HL-60/S4 treated with retinoic acid at 250 ng/mL for 4 days and 3 days (cell line): Measurements from ENCODE around the gene IFRD2.

Experiments
- in situ Hi-C: fragments of 300-500 bp; cut with MboI; formaldehyde crosslinking; loops from 2 replicates; pipeline ENCODE4 v1.7.0; 2022; ENCODE audit warnings: low sequenced_read_pairs

Gene IFRD2, protein sequence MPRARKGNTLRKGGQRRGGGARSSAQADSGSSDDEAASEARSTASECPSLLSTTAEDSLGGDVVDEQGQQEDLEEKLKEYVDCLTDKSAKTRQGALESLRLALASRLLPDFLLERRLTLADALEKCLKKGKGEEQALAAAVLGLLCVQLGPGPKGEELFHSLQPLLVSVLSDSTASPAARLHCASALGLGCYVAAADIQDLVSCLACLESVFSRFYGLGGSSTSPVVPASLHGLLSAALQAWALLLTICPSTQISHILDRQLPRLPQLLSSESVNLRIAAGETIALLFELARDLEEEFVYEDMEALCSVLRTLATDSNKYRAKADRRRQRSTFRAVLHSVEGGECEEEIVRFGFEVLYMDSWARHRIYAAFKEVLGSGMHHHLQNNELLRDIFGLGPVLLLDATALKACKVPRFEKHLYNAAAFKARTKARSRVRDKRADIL

DNA sequence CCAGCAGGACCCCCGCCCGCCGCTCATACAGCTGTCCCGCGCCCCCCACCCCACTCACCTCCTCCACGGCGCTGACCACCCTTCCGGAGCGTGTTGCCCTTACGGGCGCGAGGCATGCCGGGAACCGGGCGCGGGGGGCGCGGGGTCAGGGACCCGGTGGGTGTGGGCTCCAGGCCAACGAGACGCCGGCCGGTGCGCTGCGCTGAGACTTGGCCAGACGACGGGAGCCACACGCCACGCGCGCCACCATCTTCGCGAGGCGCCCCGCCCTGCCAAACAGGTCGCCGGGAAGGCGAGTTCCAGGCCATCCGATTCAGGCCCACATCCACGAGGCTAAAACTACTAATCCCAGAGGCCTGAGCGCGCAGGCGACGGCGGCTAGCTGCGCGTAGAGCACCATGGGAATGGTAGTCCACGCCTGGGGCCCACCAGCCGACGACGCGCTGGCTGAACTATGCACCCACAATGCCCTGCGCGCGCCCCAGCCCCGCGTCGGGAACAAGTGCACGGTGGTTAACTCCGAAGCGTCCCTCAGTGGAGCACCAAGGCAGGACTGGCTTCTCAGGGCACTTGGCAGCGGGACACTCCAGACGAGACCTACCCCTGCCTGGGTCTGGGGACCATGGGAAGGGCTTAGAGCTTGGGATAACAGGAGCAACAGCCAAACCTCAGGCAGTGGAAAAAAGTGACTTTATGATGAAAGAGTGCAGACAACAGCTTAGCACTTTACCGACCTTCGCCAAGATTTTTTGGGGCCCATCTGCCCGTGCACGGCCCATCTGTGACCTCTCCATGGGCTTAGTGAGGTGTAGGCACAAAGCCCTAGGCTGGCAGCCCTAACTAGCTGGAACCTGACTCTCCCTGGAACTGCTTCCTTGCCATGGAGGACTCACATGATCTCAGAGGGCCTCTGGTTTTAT is at the start of gene IFRD2:
IFRD2 (minus strand) TSS at position 271 of the 920 bp plus-strand sequence; CDS start at position 116, 155 bp downstream.
- in situ Hi-C loops = no loop called here

DNA sequence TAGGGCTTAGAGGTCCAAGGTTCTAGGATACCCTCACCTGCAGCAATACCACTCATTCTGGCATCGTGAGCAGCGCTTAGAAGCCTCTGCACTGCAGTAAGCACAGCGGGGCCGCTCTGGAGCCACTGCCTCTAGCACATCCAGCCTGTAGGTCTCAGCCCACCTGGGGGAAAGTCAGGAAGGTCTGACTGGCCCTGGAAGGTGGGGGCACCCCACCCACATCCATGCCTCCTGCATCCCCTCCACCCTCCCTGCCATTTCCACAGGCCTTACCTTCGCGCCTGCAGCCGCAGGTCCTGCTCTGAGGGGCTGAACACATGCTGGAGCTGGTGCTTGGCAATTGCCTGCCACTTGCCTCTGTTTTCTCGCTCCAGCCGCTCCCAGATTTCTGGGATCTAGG is 49.3 kb upstream of the IFRD2 start:
- in situ Hi-C loops = no loop called here

DNA sequence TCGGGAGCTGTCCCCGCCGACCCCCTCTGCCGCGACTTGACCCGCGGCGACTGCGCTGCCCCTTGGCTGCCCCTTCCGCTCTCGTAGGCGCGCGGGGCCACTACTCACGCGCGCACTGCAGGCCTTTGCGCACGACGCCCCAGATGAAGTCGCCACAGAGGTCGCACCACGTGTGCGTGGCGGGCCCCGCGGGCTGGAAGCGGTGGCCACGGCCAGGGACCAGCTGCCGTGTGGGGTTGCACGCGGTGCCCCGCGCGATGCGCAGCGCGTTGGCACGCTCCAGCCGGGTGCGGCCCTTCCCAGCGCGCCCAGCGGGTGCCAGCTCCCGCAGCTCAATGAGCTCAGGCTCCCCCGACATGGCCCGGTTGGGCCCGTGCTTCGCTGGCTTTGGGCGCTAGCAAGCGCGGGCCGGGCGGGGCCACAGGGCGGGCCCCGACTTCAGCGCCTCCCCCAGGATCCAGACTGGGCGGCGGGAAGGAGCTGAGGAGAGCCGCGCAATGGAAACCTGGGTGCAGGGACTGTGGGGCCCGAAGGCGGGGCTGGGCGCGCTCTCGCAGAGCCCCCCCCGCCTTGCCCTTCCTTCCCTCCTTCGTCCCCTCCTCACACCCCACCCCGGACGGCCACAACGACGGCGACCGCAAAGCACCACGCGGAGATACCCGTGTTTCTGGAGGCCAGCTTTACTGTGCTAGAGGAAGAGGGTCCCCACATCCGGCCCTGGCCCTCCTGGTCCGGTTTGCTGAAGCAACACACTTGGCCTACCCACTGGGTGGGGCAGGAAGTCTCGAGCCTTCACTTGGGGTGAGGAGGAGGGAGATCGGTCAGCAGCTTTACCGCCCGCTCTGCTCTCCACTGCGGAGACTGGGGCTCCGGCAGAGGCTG is 48.5 kb upstream of the IFRD2 start, which contains the start of gene RASSF1:
RASSF1 (minus strand) TSS at position 389 of the 882 bp plus-strand sequence; CDS start at position 358, 31 bp downstream.
- in situ Hi-C loops = no loop called here

DNA sequence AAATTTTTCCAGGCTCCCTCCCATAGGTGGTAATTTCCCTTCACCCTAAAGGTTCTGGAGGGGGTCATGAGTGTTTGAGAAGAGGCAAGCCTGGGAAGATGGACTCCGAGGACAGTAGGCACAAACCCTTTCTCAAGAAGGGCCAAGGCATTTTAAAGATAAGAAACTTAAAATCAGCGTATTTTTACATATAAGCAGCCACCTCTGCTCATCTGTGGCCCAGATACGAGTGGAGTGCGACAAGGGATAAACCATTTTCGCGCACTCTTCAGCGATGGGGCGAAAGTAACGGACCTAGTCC is 47.9 kb upstream of the IFRD2 start:
- in situ Hi-C loops = no loop called here

DNA sequence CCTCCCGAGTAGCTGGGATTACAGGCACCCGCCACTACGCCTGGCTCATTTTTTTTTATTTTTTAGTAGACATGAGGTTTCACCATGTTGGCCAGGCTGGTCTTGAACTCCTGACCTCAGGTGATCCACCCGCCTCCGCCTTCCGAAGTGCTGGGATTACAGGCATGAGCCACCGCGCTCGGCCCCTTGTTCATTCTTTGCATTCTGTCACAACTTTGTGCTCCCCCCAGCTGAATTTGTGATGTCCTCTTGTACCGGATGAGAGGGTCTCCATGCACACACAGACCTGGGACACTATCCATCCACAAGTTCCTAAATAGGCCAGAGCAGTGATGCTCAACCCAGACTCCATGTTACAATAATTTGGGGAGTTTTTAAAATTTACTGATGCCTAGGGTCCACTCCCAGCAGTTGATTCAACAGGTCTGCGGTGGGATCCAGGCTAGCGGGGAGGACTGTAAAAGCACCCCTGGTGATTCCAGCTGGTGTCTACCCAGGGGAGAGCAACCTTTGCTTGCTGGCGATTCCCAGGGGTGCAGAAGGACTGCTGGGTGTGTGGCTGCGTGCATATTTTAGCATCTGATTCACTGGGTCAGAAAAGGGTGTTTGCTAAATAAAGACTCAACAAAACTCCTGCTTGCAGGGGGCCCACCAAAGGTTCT is 47.4 kb upstream of the IFRD2 start:
- in situ Hi-C loops = no loop called here

DNA sequence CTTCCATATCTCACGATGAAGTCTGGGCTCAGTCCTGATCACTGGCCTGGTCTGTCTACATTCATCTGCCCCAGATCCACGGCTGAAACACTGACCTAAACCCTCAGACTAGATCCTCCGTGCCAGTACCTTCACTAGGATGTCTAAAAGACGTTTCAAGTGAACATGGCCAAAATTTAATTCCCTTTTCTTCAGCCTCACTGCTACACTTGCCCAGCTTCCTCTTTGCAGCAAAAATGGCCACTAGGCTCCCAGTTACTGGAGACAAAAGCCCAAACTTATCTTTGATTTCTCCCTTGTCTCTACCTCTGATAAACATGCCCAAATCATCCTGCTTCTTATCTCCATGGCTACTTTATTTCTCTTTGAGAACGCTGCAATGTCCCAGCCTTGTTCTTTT is 46.7 kb upstream of the IFRD2 start:
- in situ Hi-C loops = no loop called here

DNA sequence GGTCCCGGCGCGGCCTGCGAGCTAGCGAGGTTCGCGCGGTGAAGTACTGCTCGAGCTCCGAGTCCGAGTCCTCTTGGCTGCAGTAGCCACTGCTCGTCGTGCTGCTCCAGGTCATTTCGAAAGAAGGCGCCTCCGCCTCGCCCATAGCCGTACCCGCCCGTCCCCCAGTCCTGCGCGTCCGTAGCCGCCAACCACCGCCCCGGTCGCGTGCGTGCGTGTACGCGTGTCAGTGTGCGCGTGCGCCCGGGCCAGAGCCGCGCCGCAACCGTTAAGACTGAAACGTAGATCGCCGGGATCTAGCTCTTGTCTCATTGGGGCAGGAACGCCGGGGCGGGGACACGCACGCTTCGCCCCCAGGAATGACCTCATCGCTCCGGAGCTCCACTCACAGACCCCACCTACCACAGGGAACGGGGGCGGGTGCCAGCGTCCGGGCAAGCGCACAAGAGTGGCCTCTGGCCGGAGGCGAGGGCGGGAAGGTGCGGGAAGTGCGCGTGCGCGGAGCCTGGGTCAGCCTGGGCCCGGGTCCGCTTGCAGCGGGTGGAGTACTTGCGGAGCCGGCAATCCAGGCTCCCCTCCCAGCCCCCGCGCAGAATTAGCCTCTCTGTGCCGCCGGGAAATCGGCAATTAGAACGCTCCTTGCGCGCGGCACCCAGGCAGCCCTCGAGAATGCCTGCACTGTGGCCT is 45.1 kb upstream of the IFRD2 start:
- in situ Hi-C loops = no loop called here

DNA sequence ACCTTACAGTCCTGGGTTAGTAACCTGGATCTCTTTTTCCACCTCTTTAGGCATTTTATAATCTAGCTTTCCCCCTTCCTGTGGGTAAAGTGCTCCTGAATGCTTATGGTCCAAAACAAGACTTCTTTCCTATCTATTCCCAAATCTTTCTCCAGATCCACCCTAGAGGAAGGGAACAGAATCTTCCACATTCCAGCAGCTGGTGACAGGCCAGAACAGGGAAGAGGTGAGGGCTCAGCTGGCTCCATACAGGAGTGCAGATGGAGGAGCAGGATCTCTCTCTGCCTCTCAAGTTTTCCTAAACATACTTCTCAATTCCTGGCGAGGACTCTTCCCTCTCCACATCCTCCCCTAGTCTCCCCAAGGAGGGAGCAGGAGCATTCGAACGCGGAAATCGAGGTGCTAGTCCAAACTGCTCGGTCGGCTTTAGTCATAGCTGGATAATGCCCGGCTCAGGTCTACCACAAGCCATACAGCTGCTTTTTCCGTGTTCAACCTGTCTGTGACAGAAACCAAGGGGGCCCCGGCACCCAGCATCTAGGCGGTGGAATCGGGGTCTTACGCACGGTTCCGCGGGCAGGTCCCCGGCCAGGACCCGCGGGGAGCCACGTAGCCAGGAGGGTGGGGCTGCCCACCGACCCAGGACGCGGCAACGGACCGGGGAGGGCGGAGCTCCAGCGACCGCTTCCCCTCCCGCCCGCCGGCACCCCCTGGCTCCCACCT is 44.4 kb upstream of the IFRD2 start:
- in situ Hi-C loops = no loop called here

DNA sequence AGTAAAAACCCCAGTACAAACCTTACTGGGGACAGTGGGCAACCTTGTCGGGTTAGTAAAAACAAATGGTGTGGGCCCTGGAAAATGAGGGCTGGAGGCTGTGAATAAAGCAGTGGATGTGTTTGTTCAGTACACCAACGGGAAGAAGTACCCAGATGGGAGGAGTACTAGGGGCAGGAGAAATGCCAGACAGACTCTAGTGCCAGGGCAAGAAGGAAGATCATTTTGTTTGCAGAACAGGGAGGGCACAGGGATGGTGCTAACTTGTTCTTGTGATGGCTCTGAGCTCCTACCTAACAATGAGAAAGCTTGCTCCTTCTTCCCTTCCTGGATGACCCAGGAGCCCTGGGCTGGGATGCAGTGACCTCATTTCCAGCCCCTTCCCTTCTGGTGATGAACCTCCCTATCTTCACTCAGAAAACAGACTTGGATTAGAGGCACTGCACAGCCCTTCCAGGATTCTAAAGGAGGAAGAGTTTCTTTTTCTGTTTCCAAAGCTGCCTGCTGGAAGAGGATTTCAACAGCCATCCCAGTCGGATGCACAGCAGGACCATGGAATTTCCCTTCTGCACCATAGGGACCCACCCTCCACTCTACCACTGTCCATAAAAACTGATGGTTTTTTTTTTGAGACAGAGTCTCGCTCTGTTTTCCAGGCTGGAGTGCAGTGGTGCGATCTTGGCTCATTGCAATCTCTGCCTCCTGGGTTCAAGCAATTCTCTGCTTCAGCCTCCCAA is 42.3 kb upstream of the IFRD2 start:
- in situ Hi-C loops = no loop called here

DNA sequence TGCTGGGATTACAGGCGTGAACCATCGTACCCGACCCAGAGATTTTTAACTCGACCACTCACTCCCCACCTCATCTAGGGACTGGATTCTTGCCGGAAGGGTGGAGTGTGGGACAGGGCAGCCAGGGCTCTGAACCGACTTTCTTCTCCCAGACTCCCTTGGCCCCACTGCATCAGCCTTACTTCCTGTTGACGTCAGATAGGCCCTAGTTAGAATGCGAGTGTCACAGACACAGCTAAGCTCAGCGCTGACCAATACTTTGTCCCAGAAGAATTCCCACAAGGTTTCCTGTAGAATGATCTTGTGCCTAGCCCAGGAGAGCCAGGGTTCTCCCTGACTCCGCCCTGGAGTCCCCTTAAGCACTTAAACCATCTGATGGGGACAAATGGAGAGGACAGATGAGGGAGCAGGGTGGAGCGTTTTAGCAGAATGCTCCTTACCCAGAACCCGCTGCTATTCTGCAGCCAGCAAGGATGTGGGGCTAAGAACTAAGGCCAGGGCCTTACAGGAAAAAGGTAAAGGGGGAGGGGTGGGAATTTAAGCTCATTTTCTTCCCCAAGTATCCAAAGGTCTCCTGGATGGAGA is 41.6 kb upstream of the IFRD2 start:
- in situ Hi-C loops = no loop called here

DNA sequence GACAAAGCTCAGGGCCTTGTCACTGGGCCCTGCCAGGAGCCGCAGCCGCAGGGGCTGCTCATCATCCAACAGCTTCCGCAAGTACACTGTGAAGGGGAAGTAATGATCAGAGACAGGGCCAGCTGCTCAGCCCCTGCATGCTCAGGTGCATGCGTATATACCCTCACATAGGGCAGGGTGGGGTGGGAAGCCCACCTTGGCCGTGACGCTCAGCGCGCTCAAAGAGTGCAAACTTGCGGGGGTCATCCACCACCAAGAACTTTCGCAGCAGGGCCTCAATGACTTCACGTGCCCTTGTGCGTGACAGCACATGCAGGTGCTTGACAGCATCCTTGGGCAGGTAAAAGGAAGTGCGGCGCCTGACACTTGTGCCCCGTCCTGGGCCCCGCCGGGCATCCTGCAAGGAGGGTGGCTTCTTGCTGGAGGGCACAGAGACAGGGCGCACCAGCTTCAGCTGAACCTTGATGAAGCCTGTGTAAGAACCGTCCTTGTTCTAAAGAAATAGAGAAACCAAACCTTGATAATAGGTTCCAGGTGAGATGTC is 39.2 kb upstream of the IFRD2 start:
- in situ Hi-C loops = no loop called here

DNA sequence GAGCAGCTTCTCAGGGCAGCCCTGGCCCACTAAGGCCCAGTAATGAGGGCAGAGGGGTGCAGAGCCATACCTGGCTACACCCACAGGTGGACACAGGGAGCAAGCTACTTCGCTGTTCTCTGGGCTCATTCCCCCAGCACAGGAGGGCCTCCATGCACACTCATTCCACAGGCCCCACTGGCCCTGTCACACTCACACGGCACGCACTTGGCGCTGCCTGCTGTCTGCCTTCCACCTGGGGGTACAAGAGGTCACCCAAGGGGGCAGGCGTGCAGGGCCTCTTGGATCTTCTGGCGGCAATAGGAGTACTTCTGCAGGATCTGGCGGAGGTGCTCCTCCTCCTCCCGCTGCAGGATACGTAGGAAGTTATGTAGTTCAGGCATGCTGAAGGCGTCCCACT is 38.1 kb upstream of the IFRD2 start:
- in situ Hi-C loops = no loop called here

DNA sequence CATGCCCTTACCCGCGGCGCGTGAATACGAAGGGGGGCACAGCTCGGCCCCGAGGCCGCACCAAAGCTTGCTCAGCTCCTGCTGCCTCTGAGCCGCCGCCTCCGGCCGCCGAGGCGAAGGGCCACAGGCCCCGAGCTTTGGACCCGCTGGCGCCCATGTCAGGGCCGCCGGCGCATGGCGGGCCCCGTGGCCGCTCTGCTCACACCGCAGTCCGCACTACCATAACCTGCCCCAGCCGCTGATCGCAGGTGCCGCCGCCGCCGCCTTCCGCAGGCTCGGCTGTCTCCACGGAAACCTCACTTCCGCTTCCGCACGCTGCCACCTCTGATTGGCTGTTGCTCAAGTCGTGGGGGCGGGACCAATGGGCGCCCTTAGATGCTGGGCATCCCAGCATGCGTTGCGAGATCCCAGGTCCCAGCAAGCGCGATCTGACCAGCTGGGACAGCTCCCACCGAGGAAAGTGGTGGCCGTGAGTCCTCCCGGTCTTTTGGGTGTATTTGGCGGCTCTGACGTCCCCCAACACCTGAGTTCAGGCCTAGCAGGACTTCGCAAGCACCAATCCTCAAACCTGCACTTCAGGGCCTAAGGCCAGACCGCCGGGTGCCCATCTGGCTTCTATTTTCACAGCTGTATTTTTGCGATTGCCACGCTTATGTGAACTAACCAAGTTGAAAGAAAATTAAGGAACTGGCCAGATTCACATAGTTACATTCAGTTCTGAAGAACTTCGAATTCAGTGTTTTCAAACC is 35.9 kb upstream of the IFRD2 start, which contains the start of gene TUSC2:
TUSC2 (minus strand) TSS at position 281 of the 749 bp plus-strand sequence; CDS start at position 157, 124 bp downstream.
- in situ Hi-C loops = no loop called here

DNA sequence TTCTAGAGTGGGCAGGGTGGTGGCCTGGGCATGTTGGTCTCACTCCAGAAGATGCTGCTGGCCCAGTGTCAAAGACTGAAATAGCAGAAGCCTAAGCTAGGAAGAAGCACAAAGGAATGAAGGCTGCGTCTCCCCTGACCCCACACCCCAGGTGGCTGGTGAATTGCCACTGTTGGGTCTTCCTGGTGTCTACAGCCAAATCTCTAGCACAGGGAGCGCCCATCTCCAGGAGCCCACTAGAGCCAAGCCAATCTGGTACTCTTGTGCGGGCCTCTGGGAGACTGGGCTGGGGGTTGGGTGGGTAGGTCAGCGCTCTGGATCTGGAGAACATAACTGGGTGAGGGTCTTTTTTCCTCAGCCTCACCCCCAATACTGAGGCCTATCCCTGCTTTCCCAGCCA is 34.9 kb upstream of the IFRD2 start:
- in situ Hi-C loops = no loop called here

DNA sequence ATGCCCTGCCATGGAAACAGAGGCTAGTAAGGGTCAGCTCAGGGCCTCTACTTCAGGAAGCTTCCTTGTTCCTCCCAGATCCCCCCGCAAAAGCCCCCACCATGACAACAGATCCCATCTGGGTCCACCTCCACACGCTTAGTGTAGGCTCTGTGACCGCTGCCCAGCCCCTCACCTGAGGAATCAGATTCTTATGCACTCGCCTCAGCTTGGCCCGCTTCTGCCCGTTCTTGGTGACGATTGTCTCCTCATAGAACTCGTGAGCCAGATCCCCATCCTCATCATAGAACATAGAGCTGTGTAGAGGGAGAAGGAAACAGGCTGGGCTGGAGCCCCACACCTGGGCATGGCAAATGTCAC is 33.9 kb upstream of the IFRD2 start:
- in situ Hi-C loops = no loop called here

DNA sequence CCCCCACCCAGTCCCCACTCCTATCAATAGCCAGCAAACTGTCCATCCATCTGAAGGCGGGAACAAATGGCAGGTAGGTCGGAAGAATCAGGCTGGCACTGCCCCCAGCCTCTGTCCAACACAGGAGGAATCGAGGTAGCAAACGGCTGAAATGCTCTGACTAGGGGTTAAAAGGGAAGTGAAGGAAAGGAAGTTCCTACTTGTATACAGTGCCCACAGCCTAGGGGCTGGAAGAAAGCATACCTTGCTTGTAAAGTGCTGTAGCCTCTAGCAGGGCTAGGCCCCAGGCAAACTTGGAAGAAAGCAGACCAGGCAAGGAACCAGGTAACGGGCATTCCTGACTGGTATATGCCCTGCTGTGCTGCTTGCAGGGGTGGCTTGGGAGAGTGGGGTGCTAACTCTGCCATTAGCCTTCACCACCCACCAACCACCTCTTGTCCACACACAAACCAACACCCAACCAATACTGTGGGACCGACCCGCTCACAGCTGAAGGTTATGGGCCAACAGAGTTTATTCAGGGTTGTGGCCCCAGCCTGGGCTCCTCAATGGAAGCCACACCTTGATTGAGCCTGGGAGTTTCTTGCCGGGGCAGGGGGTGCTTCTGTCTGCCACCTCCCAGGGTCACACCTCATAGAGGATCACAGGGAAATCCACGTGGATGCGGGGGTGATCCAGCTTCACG is 33.4 kb upstream of the IFRD2 start:
- in situ Hi-C loops = no loop called here

DNA sequence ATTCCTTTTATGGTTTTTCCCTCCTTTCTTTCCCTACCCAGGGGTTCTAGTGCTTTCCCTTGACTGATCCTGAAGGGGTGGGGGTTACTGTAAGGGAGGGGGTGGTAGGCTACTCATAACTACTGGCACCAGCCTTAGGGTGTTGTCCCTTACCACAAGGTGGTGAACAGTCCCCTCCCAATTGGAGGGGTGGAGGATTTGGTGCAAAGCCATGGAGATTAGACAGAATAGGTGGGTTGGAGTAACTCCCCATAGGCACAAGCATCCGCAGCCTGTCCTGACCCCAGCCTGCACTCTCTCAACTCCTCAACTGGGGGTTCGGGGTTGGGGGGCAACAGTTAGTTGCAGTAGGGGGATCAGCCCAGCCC is 32.9 kb upstream of the IFRD2 start:
- in situ Hi-C loops = no loop called here
